Measurements from ENCODE around the gene CDH13. TPM values are rescaled to one million over a fixed set of nuclear protein-coding genes. Genes with fewer than 3 reads are reported as not detected.

Gene CDH13
- total RNA-seq, 2 experiments from 2014 or later, result not detected

GRCh38 chr16:82636485-82636884, 9.7 kb downstream of the CDH13 start:
- no peak overlapping the region for H3K4me3 Mint-ChIP-seq
- no peaks in the 10 kb centered on the region for H3K4me1 Mint-ChIP-seq

GRCh38 chr16:82636958-82637357, 10.2 kb downstream of the CDH13 start:
- Mint-ChIP-seq H3K36me3 (no peaks in the 10 kb centered on the region), H3K9me3 (no peaks in the 10 kb centered on the region), H3K4me1 (no peaks in the 10 kb centered on the region), H3K27ac (no peak overlapping the region), H3K27me3 (peaks cover 13% of the 10 kb centered on the region), H3K4me3 (no peak overlapping the region)
- no peak for DNase-seq

More at GRCh38 chr16:82636485-82636884, 9.7 kb downstream of the CDH13 start:
- H3K27me3 Mint-ChIP-seq, result peaks cover 12% of the 10 kb centered on the region
- H3K27ac Mint-ChIP-seq, result no peak overlapping the region
- no peaks in the 10 kb centered on the region for H3K36me3 Mint-ChIP-seq
- no peaks in the 10 kb centered on the region for H3K9me3 Mint-ChIP-seq
- DNase-seq, result no peak

- Mint-ChIP-seq H3K4me3 (no peak overlapping the region), H3K27me3 (peaks cover 13% of the 10 kb centered on the region), H3K9me3 (no peaks in the 10 kb centered on the region), H3K36me3 (no peaks in the 10 kb centered on the region), H3K4me1 (no peaks in the 10 kb centered on the region), H3K27ac (no peak overlapping the region)
- no peak for DNase-seq
Measured at GRCh38 chr16:82638095-82638798, 11.5 kb downstream of the CDH13 start.

GRCh38 chr16:82639263-82639662, 12.5 kb downstream of the CDH13 start:
- Mint-ChIP-seq H3K4me1 (no peaks in the 10 kb centered on the region), H3K36me3 (no peaks in the 10 kb centered on the region), H3K27ac (no peak overlapping the region), H3K9me3 (no peaks in the 10 kb centered on the region), H3K27me3 (peaks cover 13% of the 10 kb centered on the region), H3K4me3 (no peak overlapping the region)
- no peak for DNase-seq

- Mint-ChIP-seq H3K27me3 (peaks cover 13% of the 10 kb centered on the region), H3K9me3 (no peaks in the 10 kb centered on the region), H3K4me3 (no peak overlapping the region), H3K36me3 (no peaks in the 10 kb centered on the region), H3K4me1 (no peaks in the 10 kb centered on the region), H3K27ac (no peak overlapping the region)
- DNase-seq, result peak; percentile 34
Measured at GRCh38 chr16:82639666-82640336, 13.0 kb downstream of the CDH13 start.

GRCh38 chr16:82641336-82641984, 14.7 kb downstream of the CDH13 start:
- H3K27me3 Mint-ChIP-seq, result peaks cover 13% of the 10 kb centered on the region
- DNase-seq, result no peak
- no peaks in the 10 kb centered on the region for H3K4me1 Mint-ChIP-seq
- no peak overlapping the region for H3K4me3 Mint-ChIP-seq
- H3K27ac Mint-ChIP-seq, result no peak overlapping the region
- H3K9me3 Mint-ChIP-seq, result no peaks in the 10 kb centered on the region
- H3K36me3 Mint-ChIP-seq, result no peaks in the 10 kb centered on the region

GRCh38 chr16:82643136-82643535, 16.4 kb downstream of the CDH13 start:
- Mint-ChIP-seq H3K4me1 (no peaks in the 10 kb centered on the region), H3K27ac (no peak overlapping the region), H3K27me3 (peaks cover 13% of the 10 kb centered on the region), H3K4me3 (no peak overlapping the region), H3K36me3 (no peaks in the 10 kb centered on the region), H3K9me3 (no peaks in the 10 kb centered on the region)
- no peak for DNase-seq

GRCh38 chr16:82643936-82644630, 17.3 kb downstream of the CDH13 start:
- no peak overlapping the region for H3K4me3 Mint-ChIP-seq
- no peaks in the 10 kb centered on the region for H3K4me1 Mint-ChIP-seq
- H3K27ac Mint-ChIP-seq, result no peak overlapping the region
- H3K27me3 Mint-ChIP-seq, result peaks cover 14% of the 10 kb centered on the region
- H3K36me3 Mint-ChIP-seq, result no peaks in the 10 kb centered on the region
- DNase-seq, result no peak
- H3K9me3 Mint-ChIP-seq, result no peaks in the 10 kb centered on the region

- DNase-seq, result no peak
- peaks cover 5% of the 10 kb centered on the region for H3K4me1 Mint-ChIP-seq
Measured at GRCh38 chr16:82646504-82646903, 19.7 kb downstream of the CDH13 start.

GRCh38 chr16:82649766-82650165, 23.0 kb downstream of the CDH13 start:
- Mint-ChIP-seq H3K36me3 (no peaks in the 10 kb centered on the region), H3K27ac (no peak overlapping the region), H3K9me3 (peaks cover 2% of the 10 kb centered on the region), H3K4me3 (no peak overlapping the region), H3K27me3 (peaks cover 3% of the 10 kb centered on the region), H3K4me1 (peaks cover 24% of the 10 kb centered on the region)
- DNase-seq, result no peak

More at GRCh38 chr16:82646504-82646903, 19.7 kb downstream of the CDH13 start:
- peaks cover 2% of the 10 kb centered on the region for H3K9me3 Mint-ChIP-seq
- H3K27me3 Mint-ChIP-seq, result peaks cover 3% of the 10 kb centered on the region
- no peak overlapping the region for H3K4me3 Mint-ChIP-seq
- no peak overlapping the region for H3K27ac Mint-ChIP-seq
- H3K36me3 Mint-ChIP-seq, result no peaks in the 10 kb centered on the region

GRCh38 chr16:82650804-82651203, 24.0 kb downstream of the CDH13 start:
- no peak overlapping the region for H3K4me3 Mint-ChIP-seq
- peaks cover 2% of the 10 kb centered on the region for H3K9me3 Mint-ChIP-seq
- H3K36me3 Mint-ChIP-seq, result no peaks in the 10 kb centered on the region
- H3K27me3 Mint-ChIP-seq, result peaks cover 3% of the 10 kb centered on the region
- H3K4me1 Mint-ChIP-seq, result peaks cover 33% of the 10 kb centered on the region
- DNase-seq, result no peak
- H3K27ac Mint-ChIP-seq, result no peak overlapping the region

GRCh38 chr16:82651921-82652601, 25.3 kb downstream of the CDH13 start:
- peak overlapping the region; percentile 84 for H3K27ac Mint-ChIP-seq
- no peak overlapping the region for H3K4me3 Mint-ChIP-seq

GRCh38 chr16:82652826-82653225, 26.1 kb downstream of the CDH13 start:
- H3K27me3 Mint-ChIP-seq, result peaks cover 3% of the 10 kb centered on the region
- no peak overlapping the region for H3K4me3 Mint-ChIP-seq
- peaks cover 2% of the 10 kb centered on the region for H3K9me3 Mint-ChIP-seq
- no peaks in the 10 kb centered on the region for H3K36me3 Mint-ChIP-seq
- DNase-seq, result no peak
- peak overlapping the region; percentile 84 for H3K27ac Mint-ChIP-seq
- peaks cover 35% of the 10 kb centered on the region for H3K4me1 Mint-ChIP-seq

More at GRCh38 chr16:82651921-82652601, 25.3 kb downstream of the CDH13 start:
- H3K36me3 Mint-ChIP-seq, result no peaks in the 10 kb centered on the region
- H3K9me3 Mint-ChIP-seq, result peaks cover 2% of the 10 kb centered on the region
- DNase-seq, result no peak
- peaks cover 35% of the 10 kb centered on the region for H3K4me1 Mint-ChIP-seq
- peaks cover 3% of the 10 kb centered on the region for H3K27me3 Mint-ChIP-seq

All from activated naive CD8-positive, alpha-beta T cell treated with anti-CD3 and anti-CD28 coated beads for 36 hours (primary cell).